ENCODE data around the gene HNRNPA3.

- TF ChIP-seq CTCF (conservative IDR thresholded peaks at IDR 0.05; ENCODE audit: low read length) (no peak), EZH2phosphoT487 (IDR thresholded peaks at IDR 0.05; ENCODE audit: borderline replicate concordance, low read depth, low read length) (no peak)
These were observed 5.5 kb upstream of the HNRNPA3 start for GRCh38 chr2:177207101-177207500.

Data from OCI-LY7 (cell line).